Astrocyte (in vitro differentiated cells and primary cell): Measurements from ENCODE around the gene TRPM6.

Experiments
- CTCF ChIP-seq: IDR thresholded peaks from 2 replicates; pipeline ENCODE4 v1.5.1; 2011; ENCODE audit warnings: low read depth, mild to moderate bottlenecking, inconsistent platforms, low read length, moderate library complexity; ENCODE audit not compliant: insufficient read depth
- EZH2 ChIP-seq: IDR thresholded peaks from 2 replicates; pipeline ENCODE4 v1.6.1; 2012; ENCODE audit warnings: mild to moderate bottlenecking, low read length, inconsistent platforms; ENCODE audit not compliant: insufficient read depth

DNA sequence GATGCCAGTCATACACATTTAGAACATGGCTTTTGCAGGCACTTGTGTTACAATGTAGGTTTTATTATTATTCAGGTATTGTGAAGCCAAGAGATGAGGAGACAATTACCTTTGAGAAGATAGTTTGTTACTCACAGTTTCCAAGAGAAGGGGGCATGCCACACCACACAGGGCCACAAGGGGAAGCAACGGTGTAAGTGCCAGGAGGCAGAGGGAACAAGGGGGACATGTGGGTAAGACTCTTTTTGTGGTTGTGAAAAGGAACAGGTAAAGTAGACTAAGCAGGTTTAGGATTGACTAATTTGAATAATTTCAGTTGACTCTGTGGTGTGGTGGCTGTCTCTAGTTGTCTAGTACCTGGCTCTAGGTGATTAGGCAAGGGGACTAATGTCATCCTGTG lies 191.2 kb downstream of the TRPM6 start:
- no peak for TF ChIP-seq CTCF
- TF ChIP-seq EZH2, result no peak
